Hematopoietic multipotent progenitor cell treated with erythropoietin and hydrocortisone succinate and interleukin-3 and kit ligand, for 8 days (in vitro differentiated cells): Measurements from ENCODE around the gene PAM16.
A peak's percentile ranks its signal among the peaks of the same experiment; 100 is the strongest.
"Not testable (repeated sequence)": the region's sequence is repeated elsewhere in the genome, so short reads cannot be mapped to it uniquely, and the experiment has no call there.

Experiments
- DNase-seq: peaks from one replicate; pipeline ENCODE4 v3.0.0-alpha.2; 2015

Gene PAM16

GRCh38 chr16:4350787-4351659, at the start of gene PAM16:
PAM16 (minus strand) TSS chr16:4351321; CDS start chr16:4351234, 87 bp downstream.
- peak; percentile 96 for DNase-seq

- DNase-seq, result no peak
Measured at GRCh38 chr16:4399001-4399730, 48.0 kb upstream of the PAM16 start.

GRCh38 chr16:4395055-4395726, 44.1 kb upstream of the PAM16 start:
- no peak for DNase-seq

DNA sequence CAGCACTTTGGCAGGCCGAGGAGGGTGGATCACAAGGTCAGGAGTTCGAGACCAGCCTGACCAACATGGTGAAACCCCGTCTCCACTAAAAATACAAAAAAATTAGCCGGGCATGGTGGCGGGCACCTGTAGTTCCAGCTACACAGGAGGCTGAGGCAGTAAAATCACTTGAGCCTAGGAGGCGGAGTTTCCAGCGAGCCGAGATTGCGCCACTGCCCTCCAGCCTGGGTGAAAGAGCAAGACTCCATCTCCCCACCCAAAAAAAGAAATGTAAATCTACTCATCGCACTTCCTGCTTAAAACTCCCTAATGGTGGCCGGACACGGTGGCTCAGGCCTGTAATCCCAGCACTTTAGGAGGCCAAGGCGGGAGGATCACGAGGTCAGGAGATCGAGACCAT, 42.7 kb upstream of the PAM16 start:
- not testable (repeated sequence) for DNase-seq

DNA sequence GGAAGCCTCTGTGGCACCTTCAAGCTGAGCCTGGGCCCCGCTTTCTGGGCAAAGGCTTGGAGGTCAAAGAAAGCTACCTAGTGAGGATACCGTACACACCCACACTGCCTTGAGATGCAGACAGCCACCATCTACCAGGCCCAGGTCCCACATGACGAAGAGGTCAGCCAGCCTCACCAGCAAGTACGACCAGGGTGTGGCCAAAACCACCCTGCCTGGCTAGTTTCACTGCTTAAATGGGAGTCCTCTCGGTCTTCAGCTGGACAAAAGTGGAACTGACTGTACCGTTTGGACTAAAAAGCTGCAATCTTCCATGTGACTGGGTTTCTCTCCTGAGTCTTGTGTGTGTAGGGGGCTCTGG, 42.1 kb upstream of the PAM16 start:
- DNase-seq, result no peak

DNA sequence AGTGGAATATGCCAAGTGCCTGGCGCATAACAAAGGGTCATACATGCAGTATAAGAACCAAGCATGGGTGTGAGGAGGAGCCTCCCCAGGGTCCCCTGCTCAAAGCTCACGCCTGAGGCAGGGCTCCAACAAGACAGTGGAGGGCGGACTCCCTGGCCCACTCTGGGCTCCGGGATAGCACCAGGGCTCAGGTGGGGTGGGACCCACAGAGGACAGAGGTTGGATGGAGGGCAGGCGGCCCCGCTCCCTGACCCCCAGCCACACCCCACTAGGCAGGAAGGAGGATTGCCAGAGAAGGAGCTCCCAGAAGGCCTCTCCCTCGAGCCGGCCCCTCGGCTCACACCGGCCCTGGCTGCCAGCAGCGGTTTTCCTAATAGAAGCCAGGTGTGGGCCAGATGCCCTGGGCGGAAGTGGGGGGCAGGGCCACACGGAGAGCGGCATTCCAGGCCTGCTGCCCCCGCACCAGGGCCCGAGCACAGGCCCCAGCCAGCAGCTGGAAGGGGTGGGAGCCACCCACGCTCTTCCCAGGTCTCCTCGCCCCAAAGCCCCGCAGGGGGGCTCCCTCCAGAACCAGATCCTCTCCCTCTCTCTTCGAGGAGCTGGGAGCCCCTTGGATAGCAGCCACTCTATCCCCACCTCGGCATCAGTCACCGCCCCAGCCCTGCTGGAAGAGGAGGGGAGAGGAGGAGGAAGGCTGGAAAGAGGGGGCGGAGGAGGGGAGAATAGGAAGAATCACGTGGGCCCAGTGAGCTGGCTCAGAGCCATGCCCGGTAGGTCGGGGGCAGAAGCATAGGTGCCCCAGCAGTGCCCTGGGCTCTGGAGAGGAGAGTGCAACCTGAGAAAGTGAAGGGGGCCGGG, 41.5 kb upstream of the PAM16 start:
- DNase-seq, result no peak

DNA sequence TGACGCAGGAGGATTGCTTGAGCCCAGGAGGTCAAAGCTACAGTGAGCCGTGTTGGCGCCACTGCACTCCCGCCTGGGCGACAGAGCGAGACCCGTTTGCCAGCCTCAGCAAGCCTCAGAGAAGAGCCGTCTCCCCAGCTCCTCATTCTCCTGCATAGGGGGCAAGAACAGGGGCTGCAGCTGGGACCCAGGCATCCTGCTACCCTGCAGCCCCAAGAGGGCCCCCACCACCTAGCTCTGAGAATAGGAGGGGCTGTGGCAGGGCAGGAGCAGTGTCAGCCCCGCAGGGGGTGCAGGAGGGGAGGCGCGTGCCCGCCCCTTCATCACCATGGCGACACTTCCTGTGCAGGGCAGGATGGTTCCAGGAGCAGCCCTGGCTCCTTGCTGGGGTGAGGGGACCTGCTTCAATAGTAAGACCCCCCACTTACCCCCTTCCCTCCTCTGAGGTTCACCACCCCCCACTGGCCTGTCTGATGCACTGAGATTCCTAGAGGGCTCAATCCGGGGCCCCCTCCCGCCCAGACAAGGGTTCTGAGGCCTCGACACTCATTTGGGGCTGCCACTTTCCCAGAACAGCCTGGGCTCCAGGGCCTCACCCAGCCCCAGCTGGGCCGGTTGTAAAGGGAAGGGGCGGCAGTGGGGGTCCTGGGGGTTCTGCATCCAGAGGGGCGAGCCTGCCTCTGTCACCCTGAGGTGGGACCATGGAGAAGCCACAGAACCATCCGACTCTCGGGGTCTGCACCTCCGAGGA, 40.7 kb upstream of the PAM16 start:
- no peak for DNase-seq

- DNase-seq, result no peak
Measured at GRCh38 chr16:4390266-4391260, 39.4 kb upstream of the PAM16 start.

GRCh38 chr16:4389051-4389955, 38.2 kb upstream of the PAM16 start:
- no peak for DNase-seq

GRCh38 chr16:4388271-4389021, 37.3 kb upstream of the PAM16 start:
- DNase-seq, result no peak

DNA sequence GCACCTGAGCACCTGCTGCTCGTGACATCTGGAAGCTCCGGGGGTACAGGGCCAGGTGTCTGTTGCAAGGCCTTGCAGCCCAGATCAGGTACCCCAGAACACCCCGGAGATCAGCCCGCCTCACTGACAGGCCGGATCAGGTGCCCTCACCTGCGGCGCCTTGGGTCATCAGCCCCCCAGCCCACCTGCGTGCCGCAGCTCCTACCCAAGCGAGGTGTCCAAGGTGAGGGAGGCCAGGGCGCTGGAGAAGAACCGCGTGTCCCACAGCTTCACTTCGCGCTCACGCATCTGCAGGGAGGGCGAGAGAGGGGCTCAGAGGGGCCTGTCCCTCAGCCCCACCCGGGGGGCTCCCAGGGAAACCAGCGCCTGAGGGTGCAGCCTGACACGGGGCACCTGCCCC, 36.7 kb upstream of the PAM16 start:
- DNase-seq, result no peak

DNA sequence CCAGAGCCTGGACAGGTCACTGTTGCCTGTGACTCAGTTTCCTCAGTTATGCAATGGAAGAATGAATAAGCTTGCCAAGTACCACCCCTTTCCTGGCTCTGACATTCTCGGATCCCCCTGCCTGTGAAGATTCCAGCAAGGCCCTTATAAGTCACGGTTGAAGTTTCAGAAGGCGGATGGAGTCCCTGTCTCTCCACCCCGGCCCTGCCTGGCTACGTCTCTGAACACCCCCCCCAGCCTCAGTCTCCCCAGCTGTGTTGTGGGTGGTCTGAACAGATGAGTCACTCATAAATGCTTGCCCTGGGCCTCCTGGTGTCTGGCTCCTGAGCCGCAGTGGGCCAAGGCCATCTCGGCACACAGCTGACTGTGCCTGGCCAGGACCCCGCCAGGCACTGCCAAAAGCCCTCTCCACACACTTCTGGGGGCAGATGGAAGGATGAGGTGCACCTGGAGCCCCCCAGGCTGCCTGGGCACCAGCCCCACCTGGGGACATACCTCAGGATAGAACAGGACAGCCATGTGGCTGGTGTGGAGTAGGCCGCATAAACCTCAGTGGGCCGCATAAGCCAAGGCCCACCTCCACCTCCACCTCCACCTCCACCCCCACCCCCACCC, 35.9 kb upstream of the PAM16 start:
- DNase-seq, result no peak

DNA sequence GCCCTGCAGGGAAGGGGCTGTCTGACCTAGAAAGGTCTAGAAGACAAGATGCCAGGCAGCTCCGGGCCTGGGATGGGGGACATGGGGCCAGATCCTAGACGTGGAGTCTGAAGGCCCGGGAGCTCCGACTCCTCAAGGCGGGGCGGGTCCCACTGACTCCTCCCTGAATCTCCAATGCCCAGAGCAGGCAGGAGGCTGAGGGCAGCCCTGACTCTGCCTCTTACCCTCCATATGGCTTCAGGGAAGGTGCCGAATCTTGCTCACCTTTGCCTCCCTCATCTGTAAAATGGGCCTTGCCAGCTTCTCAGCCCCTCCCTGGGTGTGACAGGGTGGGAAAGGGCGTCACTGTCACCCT, 35.3 kb upstream of the PAM16 start:
- DNase-seq, result no peak

- DNase-seq, result no peak
Measured at GRCh38 chr16:4385789-4386450, 34.8 kb upstream of the PAM16 start.

DNA sequence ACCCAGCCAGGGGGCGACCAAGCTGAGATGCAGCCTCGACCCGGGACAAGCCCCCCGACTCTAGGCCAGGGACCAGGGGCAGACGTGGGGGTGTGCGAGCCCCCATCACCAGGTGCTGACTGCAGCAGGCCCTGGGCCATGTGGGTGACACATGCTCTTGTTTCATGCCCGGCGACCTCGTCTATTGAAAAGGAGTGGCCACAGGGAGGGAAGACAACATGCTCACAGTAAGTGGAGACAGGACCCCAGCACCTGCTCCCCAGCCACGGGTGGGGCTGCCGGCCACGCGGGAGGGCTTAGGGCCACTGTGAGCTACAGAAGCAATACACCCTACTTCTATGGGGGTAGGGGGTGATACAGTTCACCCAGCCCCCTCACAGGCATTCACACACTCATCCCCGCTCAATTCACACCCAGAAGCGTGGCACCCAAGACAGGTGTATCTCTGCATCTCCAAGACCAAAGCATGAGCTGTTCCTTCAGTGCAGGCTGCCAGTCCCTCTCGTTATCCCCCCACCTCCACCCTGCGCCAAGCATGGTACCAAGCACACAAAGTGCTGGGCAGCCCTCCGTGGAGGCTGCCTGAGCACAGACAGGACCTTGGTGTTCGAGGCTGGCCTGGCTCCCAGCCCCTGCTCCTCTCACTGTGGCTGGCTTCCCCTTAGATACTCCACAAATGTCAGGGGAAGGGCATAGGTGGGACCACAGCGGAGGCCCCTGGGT, 34.1 kb upstream of the PAM16 start:
- DNase-seq, result no peak

- DNase-seq, result no peak
Measured at GRCh38 chr16:4384509-4384942, 33.4 kb upstream of the PAM16 start.
